PFSK-1 (cell line): Measurements from ENCODE around the gene CTNS.

Experiments
- FOXP2 ChIP-seq: optimal IDR thresholded peaks from 2 replicates; pipeline ENCODE3; 2011; ENCODE audit warnings: borderline replicate concordance, control low read depth, inconsistent platforms; ENCODE audit not compliant: insufficient read depth; ENCODE audit errors: extremely low read length, extremely low read depth
- POLR2AphosphoS5 ChIP-seq: IDR thresholded peaks from 2 replicates; pipeline ENCODE4 v1.6.1; 2012; ENCODE audit warnings: low read depth, mild to moderate bottlenecking, control low read depth, low read length, moderate library complexity
- SIN3A ChIP-seq: IDR thresholded peaks from 2 replicates; pipeline ENCODE4 v1.6.1; 2012; ENCODE audit warnings: mild to moderate bottlenecking, low read length, moderate library complexity, borderline replicate concordance; ENCODE audit not compliant: insufficient read depth
- TAF1 ChIP-seq: IDR thresholded peaks from 2 replicates; pipeline ENCODE4 v1.6.1; 2012; ENCODE audit warnings: low read length, control low read depth, borderline replicate concordance; ENCODE audit not compliant: insufficient read depth
- TF ChIP-seq, protein P1 (sequence below), 2 experiments: IDR thresholded peaks; 2 replicates each; pipeline versions ENCODE4 v1.6.1 to v1.8.0; 2011 to 2012; ENCODE audit warnings: low read depth in 2 of 2, low read length in 2 of 2, control low read depth in 1 of 2, inconsistent platforms in 1 of 2, mild to moderate bottlenecking in 1 of 2, moderate library complexity in 1 of 2; ENCODE audit not compliant: insufficient read depth in 1 of 2

GRCh38 chr17:3598078-3598477, 38.5 kb upstream of the CTNS start:
- TF ChIP-seq TAF1 (no peak), POLR2AphosphoS5 (no peak), FOXP2 (no peak), SIN3A (no peak)
- TF ChIP-seq, protein P1, sequence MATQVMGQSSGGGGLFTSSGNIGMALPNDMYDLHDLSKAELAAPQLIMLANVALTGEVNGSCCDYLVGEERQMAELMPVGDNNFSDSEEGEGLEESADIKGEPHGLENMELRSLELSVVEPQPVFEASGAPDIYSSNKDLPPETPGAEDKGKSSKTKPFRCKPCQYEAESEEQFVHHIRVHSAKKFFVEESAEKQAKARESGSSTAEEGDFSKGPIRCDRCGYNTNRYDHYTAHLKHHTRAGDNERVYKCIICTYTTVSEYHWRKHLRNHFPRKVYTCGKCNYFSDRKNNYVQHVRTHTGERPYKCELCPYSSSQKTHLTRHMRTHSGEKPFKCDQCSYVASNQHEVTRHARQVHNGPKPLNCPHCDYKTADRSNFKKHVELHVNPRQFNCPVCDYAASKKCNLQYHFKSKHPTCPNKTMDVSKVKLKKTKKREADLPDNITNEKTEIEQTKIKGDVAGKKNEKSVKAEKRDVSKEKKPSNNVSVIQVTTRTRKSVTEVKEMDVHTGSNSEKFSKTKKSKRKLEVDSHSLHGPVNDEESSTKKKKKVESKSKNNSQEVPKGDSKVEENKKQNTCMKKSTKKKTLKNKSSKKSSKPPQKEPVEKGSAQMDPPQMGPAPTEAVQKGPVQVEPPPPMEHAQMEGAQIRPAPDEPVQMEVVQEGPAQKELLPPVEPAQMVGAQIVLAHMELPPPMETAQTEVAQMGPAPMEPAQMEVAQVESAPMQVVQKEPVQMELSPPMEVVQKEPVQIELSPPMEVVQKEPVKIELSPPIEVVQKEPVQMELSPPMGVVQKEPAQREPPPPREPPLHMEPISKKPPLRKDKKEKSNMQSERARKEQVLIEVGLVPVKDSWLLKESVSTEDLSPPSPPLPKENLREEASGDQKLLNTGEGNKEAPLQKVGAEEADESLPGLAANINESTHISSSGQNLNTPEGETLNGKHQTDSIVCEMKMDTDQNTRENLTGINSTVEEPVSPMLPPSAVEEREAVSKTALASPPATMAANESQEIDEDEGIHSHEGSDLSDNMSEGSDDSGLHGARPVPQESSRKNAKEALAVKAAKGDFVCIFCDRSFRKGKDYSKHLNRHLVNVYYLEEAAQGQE (IDR thresholded peaks at IDR 0.05; ENCODE audit: insufficient read depth in 1 of 2, low read depth in 2 of 2, low read length in 2 of 2), result no peak
